ENCODE measurements around the gene RNF10.

DNA sequence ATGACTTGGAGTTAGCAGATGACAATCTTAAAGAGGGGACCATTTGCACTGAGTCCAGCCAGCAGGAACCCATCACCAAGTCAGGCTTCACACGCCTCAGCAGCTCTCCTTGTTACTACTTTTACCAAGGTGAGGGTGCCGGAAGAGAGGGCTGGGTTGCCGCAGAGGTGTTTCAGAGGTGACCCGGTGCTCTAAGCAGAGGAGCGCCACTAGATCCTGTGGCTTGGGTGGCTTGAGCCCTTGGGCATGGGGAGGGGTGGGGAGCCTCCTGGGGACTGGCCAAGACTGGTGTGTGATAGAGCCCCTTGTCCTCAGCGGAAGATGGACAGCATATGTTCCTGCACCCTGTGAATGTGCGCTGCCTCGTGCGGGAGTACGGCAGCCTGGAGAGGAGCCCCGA lies 29.3 kb downstream of the RNF10 start:
- TF ChIP-seq GATA3 (IDR thresholded peaks at IDR 0.05; ENCODE audit: low read depth, low read length) (no peak), GATA2 (IDR thresholded peaks at IDR 0.05; ENCODE audit: low read depth, low read length) (no peak)
